ENCODE results near the gene OR13C8.

The OR13C8 gene

DNA sequence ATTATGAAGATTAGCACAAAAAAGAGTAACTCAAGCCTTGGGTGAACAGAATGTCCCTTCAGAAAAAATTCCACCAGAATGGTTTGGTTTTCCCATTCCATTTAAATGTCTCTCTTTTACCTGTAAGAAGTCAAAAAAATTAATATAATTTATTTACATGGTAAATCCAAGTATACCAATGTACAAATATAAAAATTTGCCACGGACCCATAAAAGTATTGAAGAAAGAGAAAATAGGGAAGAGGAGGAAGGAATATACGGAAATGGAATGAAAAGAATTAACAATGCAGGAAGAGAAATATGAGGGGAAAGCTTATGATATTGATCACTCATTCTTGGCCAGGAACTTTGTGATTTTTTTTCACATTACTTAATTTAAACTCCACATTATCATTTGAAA, 49.1 kb downstream of the OR13C8 start, which contains the start of gene OR13C9:
Gene OR13C9, minus strand, starts transcription at position 101 of the 400 bp plus-strand sequence. Its CDS starts 0 bp downstream, at position 101.
- no peak for DNase-seq

All from CD4-positive, alpha-beta T cell treated with Interferon gamma for 1 hour (primary cell).